Measurements from ENCODE around the gene SRPX.

SRPX gene

DNA sequence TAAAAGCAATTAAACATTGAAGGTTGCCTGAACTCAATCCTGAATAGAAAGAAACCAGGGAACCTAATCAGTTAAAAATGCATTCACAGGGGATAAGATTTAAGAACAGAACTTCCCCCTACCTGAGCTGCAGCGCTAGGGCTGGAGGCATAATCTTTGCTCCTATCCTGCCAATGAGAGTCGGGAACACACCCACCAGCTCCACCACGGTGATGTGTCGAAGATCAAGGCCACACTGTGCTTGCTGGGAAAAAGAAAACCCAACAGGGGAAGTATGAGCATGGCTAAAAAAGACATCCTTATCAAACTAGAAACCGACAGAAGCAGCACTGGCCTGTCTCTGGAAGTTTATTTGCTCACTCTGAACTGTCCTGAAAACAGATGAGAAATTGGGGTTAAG, 66.3 kb downstream of the SRPX start:
- no peak for DNase-seq (ENCODE audit: low read depth)
- no peak overlapping the region for H3K4me3 ChIP-seq (ENCODE audit: low read depth, low read length)

DNA sequence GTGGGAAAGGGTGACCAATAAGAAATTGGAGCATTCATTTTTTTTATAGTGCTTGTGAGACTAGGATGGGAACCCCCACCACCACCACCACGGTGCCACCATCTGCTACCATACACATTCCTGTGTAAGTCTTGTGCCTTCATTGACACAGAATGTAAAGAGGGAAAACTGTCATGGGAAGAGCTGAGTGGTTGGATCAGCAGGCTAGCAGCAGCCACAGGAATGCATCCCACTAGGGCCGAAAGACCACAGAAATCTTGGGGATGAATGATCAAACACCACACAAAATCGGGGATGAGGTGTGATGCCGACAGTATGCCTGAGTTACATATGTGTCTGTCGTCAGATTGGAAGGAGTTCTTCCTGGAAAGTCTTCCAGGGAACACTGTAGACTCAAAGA, 69.2 kb downstream of the SRPX start:
- H3K4me3 ChIP-seq (ENCODE audit: low read depth, low read length) = no peak overlapping the region
- peak; percentile 38 for DNase-seq (ENCODE audit: low read depth)

DNA sequence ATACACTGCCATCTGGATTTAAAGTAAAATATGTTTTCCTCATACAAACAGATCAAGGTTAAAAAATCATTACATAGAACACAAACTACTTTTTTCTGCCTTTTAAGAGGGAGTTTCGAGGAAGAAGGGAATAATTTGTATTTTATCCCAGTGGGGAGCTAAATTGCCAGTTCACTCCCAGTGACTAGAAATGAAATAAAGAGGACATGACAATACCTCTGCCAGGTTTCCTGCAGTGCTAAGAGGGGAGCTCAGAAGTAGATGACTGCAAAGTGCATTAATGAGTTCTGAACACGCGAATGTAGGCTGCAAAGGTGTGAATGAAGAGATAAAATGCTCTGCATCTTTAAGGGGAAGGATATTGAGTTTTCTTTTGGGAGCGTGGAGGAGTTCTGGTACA, 69.7 kb downstream of the SRPX start:
- no peak for DNase-seq (ENCODE audit: low read depth)
- no peak overlapping the region for H3K4me3 ChIP-seq (ENCODE audit: low read depth, low read length)

DNA sequence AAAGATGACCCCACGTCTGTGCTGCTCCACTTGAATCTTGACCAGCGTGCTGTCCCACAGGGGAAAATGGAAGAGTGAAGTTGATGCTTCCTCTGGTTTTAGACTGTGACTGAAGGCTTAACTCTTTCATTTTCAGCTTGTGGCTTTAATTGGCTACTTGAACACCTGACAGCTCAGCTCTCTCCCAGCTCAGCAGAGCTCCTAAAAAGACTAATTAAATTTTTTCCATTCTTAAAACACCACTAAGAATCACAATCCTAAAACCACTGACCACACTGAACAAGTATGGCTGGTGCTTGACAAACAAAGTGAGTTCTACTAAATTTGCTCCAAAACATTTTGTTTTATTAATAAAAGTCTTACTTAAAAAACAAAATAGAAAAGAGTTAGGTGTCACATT, 71.7 kb downstream of the SRPX start:
- no peak overlapping the region for H3K4me3 ChIP-seq (ENCODE audit: low read depth, low read length)
- no peak for DNase-seq (ENCODE audit: low read depth)

DNA sequence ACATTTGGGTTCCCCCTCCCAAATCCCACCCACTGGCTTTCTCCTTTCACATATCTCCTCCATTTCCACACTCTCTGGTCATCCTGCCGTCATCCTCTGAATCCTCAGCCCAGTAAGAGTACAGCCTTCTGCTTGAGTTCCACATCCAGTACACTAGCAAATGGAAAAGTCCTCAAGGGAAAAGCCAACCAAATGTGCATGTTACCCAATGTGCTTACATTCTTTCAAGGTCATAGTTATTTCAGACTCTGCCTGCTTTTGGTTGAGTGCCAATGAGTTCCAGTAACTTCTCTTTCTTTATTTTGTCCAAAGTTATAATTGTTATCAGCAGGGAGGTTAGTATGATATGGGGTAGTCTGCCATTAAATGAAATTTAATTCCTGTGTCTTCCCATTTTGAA, 78.1 kb downstream of the SRPX start:
- no peak overlapping the region for H3K4me3 ChIP-seq (ENCODE audit: low read depth, low read length)
- DNase-seq (ENCODE audit: low read depth) = peak; percentile 67

DNA sequence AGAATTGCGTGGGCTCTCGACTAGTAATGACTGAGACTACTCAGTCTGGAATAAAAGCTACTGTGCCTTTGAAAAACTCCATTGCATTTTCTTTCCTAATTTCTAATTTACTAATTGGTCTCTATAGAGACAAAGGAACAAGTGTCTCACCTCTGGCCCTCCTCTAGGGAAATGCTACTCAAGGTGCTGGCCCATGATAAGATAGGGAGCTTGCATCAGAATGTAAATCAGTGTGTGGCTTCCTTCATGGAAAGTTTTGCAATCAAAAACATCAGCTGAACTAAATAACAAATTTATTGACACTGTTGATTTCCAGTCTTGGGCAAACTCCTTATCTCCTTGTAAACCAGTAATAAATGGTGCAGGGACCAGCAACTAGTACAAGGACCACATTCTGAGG, 81.8 kb downstream of the SRPX start:
- no peak overlapping the region for H3K4me3 ChIP-seq (ENCODE audit: low read depth, low read length)
- DNase-seq (ENCODE audit: low read depth) = no peak

DNA sequence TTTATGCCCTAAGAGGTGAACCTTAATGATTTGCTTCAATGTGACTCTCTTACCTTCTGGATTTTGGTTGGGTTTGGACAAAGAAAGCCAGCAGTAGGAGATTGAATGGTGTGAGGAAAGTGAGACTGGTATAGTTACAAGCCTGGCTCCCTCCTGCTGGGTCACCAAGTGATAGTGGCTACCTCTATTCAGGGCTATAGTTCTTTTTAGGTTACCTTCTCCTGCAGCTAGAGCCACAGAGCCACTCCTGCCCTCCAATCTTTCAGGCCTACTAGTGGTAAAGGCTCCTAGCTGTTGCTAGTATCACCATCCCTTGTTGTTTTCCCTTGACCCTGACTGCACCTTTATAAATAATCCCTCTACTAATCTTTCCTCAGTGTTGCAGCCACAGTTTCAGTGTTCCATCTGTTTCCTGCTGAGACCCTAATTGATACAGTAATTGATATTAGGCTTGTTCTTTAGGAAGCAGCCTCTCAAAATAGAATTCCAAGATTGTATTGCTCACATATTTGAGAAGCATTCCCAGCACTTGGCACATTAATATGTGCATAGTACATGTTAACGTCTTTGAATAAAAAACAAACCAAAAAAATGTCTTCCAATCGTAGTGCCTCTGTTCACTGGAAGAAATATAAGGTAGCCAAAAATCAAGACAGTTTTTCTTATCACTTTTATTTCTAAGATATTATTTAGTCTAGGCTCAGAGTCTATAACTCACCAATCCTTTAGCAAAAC, 82.3 kb downstream of the SRPX start:
- no peak overlapping the region for H3K4me3 ChIP-seq (ENCODE audit: low read depth, low read length)
- no peak for DNase-seq (ENCODE audit: low read depth)

DNA sequence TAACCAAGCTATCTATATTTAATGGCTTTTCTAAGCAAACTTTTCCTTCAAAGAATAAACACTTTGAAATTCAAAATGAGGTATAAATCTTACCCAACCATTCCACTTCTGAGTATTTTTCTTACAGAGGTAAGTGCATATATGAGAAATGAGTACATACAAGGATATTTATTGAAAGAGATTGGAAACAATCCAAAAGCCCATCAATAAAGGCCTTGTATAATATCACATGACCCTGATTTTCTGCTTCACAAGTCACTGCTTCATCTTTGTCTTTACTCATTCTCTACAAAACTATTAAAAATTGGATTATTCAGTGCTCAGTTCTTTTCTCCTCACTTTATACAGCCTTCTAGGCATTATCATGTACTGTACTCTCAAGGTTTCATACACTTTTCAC, 91.3 kb downstream of the SRPX start:
- no peak overlapping the region for H3K4me3 ChIP-seq (ENCODE audit: low read depth, low read length)
- no peak for DNase-seq (ENCODE audit: low read depth)

DNA sequence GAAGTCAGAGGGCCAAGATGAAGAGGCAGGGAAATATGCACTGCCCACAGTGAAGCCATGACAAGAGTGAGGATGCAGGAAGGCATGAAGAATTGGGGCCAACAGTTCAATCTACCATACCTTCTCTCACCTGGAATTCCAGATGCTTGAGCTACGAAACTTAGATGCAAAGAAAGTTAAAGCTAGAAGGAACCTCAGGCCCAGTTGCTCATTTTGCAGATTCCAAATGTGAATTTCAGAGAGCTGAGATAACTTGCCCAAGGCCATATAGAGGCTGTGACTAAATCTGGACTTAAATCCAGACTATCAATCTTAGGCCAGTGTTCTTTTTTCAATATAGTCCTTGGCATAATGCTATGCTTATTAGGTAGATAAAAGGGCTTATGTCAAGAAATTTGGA, 92.7 kb downstream of the SRPX start:
- H3K4me3 ChIP-seq (ENCODE audit: low read depth, low read length) = no peak overlapping the region
- no peak for DNase-seq (ENCODE audit: low read depth)

DNA sequence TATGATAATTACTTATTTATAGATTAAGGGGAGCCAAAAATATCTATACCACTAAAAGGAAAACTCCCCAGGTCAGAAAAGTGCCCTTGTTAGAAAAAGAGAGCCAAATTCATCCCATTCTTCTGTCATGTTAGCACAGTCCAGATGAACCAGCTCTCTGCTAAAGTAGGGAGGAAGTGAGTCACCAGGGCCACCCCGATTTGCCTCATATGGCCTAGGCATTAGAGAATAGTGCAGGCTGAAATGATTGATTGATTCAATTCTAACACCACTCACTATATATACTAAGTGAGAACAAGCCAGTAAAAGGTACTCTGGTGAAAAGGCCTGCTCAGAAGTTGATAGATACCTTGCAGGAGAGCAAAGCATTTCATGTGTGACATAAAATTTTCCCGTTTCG, 94.5 kb downstream of the SRPX start:
- H3K4me3 ChIP-seq (ENCODE audit: low read depth, low read length) = no peak overlapping the region

DNA sequence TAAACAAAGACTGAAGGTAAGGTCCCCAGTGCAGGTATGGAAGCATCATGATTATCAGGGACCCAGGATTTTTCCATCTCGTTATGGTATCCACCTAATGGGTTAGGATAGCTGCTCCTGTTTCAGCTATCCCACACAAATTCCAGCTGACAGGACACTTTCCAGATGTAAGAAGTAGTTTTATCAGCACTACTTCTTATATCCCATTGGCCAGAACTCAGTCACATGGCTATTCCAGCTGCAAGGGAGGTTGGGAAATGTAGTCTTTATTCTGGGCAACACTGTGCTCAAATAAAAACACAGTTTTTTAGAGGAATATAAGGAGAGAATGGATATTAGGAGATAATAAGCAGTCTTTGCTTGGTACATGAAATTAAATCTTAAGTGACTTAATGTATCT, 96.7 kb downstream of the SRPX start:
- no peak overlapping the region for H3K4me3 ChIP-seq (ENCODE audit: low read depth, low read length)
- DNase-seq (ENCODE audit: low read depth) = no peak

More for the DNA sequence above, 94.5 kb downstream of the SRPX start:
- no peak for DNase-seq (ENCODE audit: low read depth)

DNA sequence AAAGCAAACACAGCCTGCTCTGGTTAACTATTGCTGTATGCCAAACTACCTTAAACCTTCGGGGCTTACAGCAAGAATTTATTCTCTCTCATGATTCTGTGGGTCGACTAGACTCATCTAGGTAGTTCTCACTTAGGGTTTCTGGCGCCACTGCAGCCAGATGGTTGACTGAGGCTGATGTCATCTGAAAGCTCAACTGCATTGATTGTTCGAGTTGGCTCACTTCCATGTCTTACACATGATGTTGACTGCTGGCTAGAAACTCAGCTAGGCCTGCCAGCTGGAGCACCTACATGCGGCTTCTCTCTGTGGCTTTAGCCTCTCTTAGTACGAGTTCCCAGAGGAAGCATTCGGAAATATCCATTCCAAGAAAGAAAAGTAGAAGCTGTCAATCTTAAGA, 103.2 kb downstream of the SRPX start:
- H3K4me3 ChIP-seq (ENCODE audit: low read depth, low read length) = no peak overlapping the region
- DNase-seq (ENCODE audit: low read depth) = peak; percentile 28

DNA sequence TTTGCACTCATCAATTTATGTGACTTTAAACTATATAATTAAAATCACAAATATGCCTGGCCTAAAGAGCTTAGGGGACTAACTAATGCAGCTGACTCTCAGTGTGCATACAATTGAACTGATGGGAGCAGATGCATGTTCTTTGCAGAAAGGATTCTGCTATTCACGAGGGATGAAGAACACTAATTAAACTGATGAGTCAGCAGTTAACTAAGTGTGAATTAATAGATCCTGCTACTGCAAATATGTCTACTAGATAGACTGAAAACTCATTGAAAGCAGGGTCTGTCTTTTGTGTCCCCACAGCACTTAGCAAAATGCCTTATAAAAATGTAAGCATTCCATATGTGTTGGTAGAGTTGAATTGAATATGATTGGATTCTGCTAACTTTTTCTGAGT, 104.0 kb downstream of the SRPX start:
- DNase-seq (ENCODE audit: low read depth) = no peak
- H3K4me3 ChIP-seq (ENCODE audit: low read depth, low read length) = no peak overlapping the region

DNA sequence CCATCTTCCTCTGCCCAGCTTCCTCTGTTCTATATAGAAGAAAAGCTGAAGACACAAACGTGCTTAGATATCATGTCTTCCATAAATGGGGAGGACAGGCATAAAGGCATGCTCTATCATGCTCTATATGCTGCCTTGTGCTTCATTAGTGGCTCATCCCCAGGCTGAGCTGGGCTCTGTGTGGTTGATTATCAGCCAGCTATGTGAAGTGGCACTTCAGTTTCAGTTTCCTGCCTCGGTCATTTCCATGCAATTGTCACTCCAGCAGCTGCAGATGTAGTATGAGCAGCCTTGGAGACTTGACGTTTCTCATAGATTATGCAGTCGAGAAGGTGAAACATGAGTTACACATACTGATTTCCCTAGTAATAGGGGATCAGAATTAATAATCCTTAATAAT, 108.1 kb downstream of the SRPX start:
- DNase-seq (ENCODE audit: low read depth) = no peak
- no peak overlapping the region for H3K4me3 ChIP-seq (ENCODE audit: low read depth, low read length)

DNA sequence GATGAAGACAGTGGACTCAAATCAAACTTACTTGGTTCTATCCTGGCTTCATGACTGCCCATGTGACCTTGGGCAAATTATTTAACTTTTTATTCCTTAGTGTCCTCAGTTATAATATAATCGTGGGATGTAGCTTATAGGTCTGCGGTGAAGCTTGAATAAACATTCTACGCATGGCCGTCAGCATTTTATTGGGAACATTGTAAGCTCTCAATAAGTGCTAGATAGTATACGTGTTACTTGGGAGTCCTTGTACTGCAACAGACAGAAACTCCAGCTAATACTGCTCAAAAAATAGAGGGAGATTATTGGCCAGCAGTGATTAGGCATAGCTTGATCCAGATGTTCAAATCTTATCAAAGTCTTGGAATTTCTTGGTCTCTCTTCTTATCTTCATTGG, 109.5 kb downstream of the SRPX start:
- H3K4me3 ChIP-seq (ENCODE audit: low read depth, low read length) = no peak overlapping the region
- DNase-seq (ENCODE audit: low read depth) = no peak

DNA sequence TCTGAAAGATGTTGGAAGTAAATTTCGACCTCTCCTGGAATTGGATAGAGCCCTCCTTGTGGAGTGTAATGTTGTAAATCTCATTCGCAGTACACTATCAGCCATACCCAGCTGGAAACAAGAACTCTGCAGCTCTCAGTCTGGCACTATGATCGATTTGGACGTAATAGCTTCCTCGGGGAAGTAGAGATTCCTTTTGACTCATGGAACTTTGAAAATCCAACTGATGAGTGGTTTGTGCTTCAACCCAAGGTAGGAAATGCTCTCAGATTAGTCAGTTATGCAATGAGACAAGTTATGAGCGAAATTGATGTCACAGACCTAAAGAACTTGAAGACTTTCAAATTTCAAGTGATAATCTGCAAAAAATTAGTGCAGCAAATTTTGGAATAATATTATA, 110.4 kb downstream of the SRPX start:
- H3K4me3 ChIP-seq (ENCODE audit: low read depth, low read length) = no peak overlapping the region
- DNase-seq (ENCODE audit: low read depth) = no peak

DNA sequence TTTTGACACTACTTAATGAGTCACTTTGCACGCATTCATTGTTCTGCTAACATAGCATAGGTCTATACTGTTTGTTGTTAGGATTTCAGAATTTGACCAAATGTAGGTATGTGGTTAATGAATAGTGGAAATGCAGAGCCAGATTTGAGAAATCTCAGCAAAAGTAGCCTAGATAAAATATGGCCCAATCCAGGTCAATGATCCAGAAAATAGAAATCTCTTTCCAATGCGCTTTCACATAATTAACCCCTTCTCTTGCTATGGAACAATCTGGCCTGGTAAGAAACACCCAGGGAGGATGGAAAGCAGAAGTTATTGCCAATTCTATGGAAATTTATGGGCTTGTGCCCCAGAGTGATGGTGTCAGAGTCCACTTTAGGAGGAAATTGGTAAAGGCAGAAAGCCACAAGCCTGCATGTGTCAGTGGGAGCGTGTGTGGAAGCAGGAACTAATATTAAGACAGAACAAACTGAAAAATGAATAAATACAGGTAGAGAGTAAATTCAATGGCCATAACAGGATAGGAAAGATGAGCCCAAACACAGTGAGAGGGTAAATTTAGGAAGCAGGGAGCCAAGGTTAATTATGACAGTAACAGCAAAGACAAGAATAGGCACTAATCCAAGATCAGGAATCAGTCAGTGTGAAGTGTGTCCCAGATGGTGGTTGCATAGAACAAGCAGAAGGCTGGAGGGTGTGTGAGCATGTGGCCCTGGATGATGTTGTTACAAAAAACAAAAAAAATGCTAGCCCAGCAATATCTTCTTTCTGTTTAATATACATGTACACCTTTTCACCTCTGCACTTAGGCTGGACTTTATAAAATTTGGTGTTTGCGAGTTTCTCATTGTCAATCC, 111.4 kb downstream of the SRPX start:
- DNase-seq (ENCODE audit: low read depth) = no peak
- no peak overlapping the region for H3K4me3 ChIP-seq (ENCODE audit: low read depth, low read length)

DNA sequence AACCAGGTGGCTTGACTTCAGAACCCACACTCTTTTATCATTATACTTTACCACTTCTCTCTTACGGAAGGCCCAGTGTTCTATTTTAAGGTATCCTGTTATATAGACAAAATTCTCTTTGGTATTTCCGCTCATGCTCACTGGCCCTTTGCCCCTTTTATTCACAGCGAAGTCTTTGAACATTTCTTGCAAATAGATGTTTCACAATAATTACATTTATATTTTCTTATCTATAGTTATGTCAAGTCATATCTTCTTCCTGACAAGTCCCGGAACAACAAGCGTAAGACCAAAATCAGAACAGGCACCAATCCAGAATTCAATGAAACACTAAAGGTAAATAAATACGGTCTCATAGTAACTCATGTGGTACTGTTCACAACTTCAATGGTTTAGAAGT, 112.3 kb downstream of the SRPX start:
- no peak overlapping the region for H3K4me3 ChIP-seq (ENCODE audit: low read depth, low read length)
- no peak for DNase-seq (ENCODE audit: low read depth)

DNA sequence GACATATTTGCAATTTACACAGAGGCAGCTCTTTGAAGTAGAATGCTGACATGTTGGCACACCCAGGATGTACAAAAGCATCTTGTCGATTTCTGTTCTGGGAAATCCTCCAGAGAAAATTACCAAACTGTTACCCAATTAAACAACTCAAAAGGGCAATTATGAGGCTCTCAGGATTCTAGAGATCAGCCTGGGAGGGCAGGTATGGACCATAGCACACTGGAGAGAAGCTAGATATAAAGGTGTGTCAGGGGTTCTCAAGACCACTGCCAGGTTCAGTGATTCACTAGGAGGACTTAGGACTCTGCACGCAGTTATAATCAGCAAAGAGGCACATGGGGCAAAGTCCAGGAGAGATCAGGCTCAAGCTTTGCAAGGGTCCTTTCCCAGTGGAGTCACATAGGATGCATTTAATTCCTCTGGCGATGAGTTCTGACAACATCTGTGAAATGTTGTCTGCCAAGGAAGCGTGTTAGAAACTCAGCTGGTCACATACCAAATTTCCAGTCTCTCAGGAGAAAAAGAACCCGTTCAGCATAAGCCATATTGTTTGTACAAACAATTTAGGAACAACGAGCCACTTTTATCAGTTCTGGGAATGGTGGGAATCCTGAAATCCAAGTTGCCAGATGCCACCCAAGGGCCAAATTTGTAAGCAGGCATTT, 113.5 kb downstream of the SRPX start:
- H3K4me3 ChIP-seq (ENCODE audit: low read depth, low read length) = no peak overlapping the region
- DNase-seq (ENCODE audit: low read depth) = no peak

DNA sequence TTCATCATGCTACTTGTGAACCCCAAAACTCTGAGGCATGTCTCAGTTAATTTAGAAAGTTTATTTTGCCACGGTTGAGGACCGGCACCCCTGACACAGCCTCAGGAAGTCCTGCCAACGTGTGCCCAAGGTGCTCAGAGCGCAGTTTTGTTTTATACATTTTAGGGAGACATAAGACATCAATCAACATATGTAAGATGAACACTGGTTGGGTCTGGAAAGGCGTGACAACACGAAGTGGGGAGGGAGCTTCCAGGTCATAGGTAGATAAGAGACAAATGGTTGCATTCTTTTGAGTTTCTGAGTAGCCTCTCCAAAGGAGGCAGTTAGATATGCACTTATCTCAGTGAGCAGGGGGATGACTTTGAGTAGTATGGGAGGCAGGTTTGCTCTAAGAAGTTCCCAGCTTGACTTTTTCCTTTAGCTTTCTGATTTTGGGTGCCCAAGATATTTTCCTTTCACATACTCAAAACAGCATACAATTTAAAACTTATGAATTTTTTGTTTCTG, 115.4 kb downstream of the SRPX start:
- DNase-seq (ENCODE audit: low read depth) = no peak
- H3K4me3 ChIP-seq (ENCODE audit: low read depth, low read length) = no peak overlapping the region
